ENCODE results near the gene HDAC4.

DNA sequence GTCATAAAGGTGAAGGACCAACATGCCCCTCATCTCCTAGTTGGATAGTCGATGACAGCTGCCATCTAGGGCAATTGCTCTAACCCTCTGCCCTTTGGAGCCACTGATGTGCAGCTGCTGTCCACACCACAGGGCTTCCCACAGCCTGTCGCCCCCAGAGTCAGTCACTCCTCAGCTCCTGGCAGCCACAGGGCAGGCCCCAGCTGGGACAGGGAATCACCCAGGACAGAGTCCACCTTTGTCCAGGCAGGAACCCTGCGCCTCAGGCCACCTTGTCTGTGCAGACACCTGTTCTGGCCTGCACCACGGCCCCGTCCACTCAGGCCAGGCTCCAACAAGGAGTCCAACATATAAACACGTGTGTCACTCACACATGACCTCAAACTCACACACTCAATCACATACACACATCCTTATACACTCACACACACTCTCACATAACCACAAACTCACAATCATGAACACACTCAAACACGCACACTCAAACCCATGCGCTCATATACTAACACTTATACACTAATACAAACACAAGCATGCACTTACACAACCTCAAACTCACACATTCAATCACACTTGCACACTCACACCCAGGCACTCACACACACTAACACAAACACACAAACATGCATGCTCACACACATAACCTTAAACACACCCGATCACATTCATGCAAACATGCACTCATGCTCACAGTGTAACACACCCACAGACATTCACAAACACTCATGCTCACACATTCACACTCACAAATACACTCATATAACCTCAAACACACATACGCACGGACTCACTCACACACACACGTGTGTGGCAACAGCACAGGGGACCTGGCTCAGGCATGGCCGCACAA lies 29.7 kb downstream of the HDAC4 start:
- no peak for TF ChIP-seq GATA2 (IDR thresholded peaks at IDR 0.05; ENCODE audit: low read depth, low read length)
- no peak for TF ChIP-seq GATA3 (IDR thresholded peaks at IDR 0.05; ENCODE audit: low read depth, low read length)

Measured in SH-SY5Y (cell line).